Trophoblast cell (in vitro differentiated cells and primary cell): Measurements from ENCODE around the gene CAMK1D.

ENCODE experiments used
- DNase-seq, 2 donors: peaks; one replicate each; pipeline ENCODE4 v3.0.0-alpha.2; 2016
- H2AFZ ChIP-seq: 2 replicates; pipeline ENCODE4 v1.6.1; 2013; ENCODE audit warnings: low read length, moderate library complexity, mild to moderate bottlenecking; ENCODE audit not compliant: insufficient read depth, poor library complexity
- H2AK5ac ChIP-seq: 2 replicates; pipeline ENCODE4 v1.6.1; 2013; ENCODE audit warnings: mild to moderate bottlenecking, low read length
- H2BK120ac ChIP-seq: 2 replicates; pipeline ENCODE4 v1.6.1; 2013; ENCODE audit warnings: low read length, mild to moderate bottlenecking, moderate library complexity; ENCODE audit not compliant: insufficient read depth, poor library complexity
- H2BK12ac ChIP-seq: 2 replicates; pipeline ENCODE4 v1.6.1; 2013; ENCODE audit warnings: mild to moderate bottlenecking, low read length, moderate library complexity
- H2BK5ac ChIP-seq: 2 replicates; pipeline ENCODE4 v1.6.1; 2013; ENCODE audit warnings: low read length, low read depth, moderate library complexity, mild to moderate bottlenecking; ENCODE audit not compliant: poor library complexity
- H3K14ac ChIP-seq: 2 replicates; pipeline ENCODE4 v1.6.1; 2013; ENCODE audit warnings: mild to moderate bottlenecking, low read length
- H3K18ac ChIP-seq: 2 replicates; pipeline ENCODE4 v1.6.1; 2013; ENCODE audit warnings: mild to moderate bottlenecking, low read length
- H3K23ac ChIP-seq: 2 replicates; pipeline ENCODE4 v1.6.1; 2013; ENCODE audit warnings: low read length
- H3K27ac ChIP-seq: 2 replicates; pipeline ENCODE4 v1.5.1; 2013; ENCODE audit warnings: low read depth, mild to moderate bottlenecking, inconsistent platforms, low read length, moderate library complexity
- H3K27me3 ChIP-seq: 2 replicates; pipeline ENCODE4 v1.6.1; 2013; ENCODE audit warnings: inconsistent platforms, mild to moderate bottlenecking, low read length, moderate library complexity; ENCODE audit not compliant: insufficient read depth
- H3K36me3 ChIP-seq, 2 experiments: 1 replicate in 1 of 2; 2 replicates in 1 of 2; pipeline ENCODE4 v1.6.1; 2013; ENCODE audit warnings: low read length in 2 of 2, mild to moderate bottlenecking in 2 of 2, moderate library complexity in 1 of 2; ENCODE audit not compliant: insufficient read depth in 2 of 2, control insufficient read depth in 1 of 2
- H3K4ac ChIP-seq: 2 replicates; pipeline ENCODE4 v1.6.1; 2013; ENCODE audit warnings: low read depth, mild to moderate bottlenecking, low read length, moderate library complexity
- H3K4me1 ChIP-seq, 2 experiments: 1 replicate in 1 of 2; 2 replicates in 1 of 2; pipeline ENCODE4 v1.6.1; 2013; ENCODE audit warnings: low read length in 2 of 2, mild to moderate bottlenecking in 2 of 2, moderate library complexity in 1 of 2; ENCODE audit not compliant: insufficient read depth in 2 of 2, control insufficient read depth in 1 of 2
- H3K4me2 ChIP-seq: 2 replicates; pipeline ENCODE4 v1.6.1; 2013; ENCODE audit warnings: inconsistent platforms, mild to moderate bottlenecking, low read length, moderate library complexity
- H3K4me3 ChIP-seq: 2 replicates; pipeline ENCODE4 v1.5.1; 2013; ENCODE audit warnings: mild to moderate bottlenecking, low read depth, low read length, inconsistent platforms
- H3K79me1 ChIP-seq: one replicate; pipeline ENCODE4 v1.6.1; 2013; ENCODE audit warnings: low read length
- H3K79me2 ChIP-seq: 2 replicates; pipeline ENCODE4 v1.6.1; 2013; ENCODE audit warnings: low read length, mild to moderate bottlenecking; ENCODE audit not compliant: control insufficient read depth, insufficient read depth, poor library complexity
- H3K9ac ChIP-seq: 2 replicates; pipeline ENCODE4 v1.6.1; 2013; ENCODE audit warnings: mild to moderate bottlenecking, low read length
- H3K9me3 ChIP-seq: 2 replicates; pipeline ENCODE4 v1.6.1; 2013; ENCODE audit warnings: low read depth, mild to moderate bottlenecking, control low read depth, inconsistent platforms, low read length; ENCODE audit not compliant: insufficient read depth
- H4K12ac ChIP-seq: 2 replicates; pipeline ENCODE4 v1.6.1; 2013; ENCODE audit warnings: low read depth, mild to moderate bottlenecking, low read length, moderate library complexity
- H4K8ac ChIP-seq: 2 replicates; pipeline ENCODE4 v1.6.1; 2013; ENCODE audit warnings: low read depth, mild to moderate bottlenecking, low read length, moderate library complexity
- H4K91ac ChIP-seq: one replicate; pipeline ENCODE4 v1.6.1; 2013; ENCODE audit warnings: low read depth, mild to moderate bottlenecking, low read length, moderate library complexity
- WGBS: extraction: QIAGEN DNeasy Blood & Tissue Kit; methylation state at CpG from one replicate; pipeline ENCODE4 v1.1.7; 2013; ENCODE audit warnings: missing lambda C conversion rate; ENCODE audit not compliant: insufficient read length, insufficient coverage; ENCODE audit errors: extremely low coverage; 5-methylcytosine and 5-hydroxymethylcytosine counted together

Gene CAMK1D

DNA sequence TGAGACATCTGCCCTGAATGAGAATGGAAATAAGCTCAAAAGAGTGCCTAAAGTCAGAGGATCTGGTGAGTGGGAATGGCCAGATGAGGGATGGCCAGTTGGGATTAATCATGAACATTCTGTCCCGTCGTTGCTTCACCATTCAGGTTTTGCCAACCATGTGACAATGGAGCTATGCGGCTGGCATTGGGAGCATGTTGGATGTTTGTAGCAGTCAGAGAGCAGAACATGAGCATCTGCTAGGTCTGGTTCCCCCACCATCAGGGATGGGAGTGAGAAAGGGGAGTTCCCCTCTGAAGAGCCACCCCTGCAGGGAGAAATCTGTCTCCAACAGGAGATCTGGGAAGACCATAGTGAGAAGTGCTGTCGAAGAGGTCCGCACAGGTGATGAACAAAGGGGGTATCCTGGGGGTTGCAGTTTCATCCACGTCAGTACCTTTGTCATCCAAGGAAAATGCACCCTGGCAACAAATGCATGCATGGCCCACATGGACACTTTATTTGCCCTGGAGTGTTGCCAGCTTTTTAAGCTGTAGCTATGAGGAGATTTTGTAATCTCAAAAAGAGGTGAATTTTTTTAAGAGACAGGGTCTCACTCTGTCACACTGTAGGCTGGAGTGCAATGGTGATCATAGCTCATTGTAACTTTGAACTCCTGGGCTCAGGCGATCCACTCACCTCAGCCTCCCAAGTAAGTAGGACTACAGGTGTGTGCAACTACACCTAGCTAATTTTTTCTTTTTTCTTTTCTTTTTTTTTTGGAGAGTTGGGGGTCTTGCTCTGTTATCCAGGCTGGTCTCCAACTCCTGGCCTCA is 190.2 kb downstream of the CAMK1D start:
- WGBS: no CpG with 5 or more reads among the region's 7 CpGs
- peaks cover 0 to 5% of the 10 kb centered on the region in 2 experiments for H3K4me1 ChIP-seq

DNA sequence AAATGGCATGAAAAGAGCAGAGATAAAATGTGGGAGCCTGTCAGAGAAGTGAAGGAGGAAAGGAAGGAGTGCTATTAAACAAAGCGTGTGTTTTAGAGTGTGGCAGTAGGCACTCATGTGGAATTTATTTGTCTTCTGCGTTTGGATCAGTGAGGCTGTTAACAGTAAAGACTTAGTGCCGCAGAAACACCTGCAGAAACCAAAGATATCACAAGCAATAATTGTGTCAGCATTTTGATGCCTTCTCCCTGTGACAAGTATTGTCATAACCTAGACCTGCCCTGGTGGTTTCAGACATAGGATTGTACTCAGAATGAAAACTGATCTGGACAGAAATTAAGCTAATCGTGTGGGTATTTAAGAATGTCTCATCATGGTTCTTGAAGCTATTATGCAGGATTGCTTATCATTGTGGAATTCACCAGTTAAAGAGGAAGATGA is 191.0 kb downstream of the CAMK1D start:
- no peak overlapping the region for H3K4me3 ChIP-seq
- no peak overlapping the region for H4K91ac ChIP-seq
- H3K27ac ChIP-seq: no peak overlapping the region
- no peak overlapping the region for H2AK5ac ChIP-seq
- no peak overlapping the region for H2AFZ ChIP-seq
- no peak overlapping the region for H3K4ac ChIP-seq
- no peaks in the 10 kb centered on the region for H3K79me1 ChIP-seq
- no CpG with 5 or more reads among the region's 4 CpGs for WGBS
- no peak for DNase-seq
- H3K36me3 ChIP-seq: no peaks in the 10 kb centered on the region
- no peaks in the 10 kb centered on the region for H3K79me2 ChIP-seq
- H3K4me2 ChIP-seq: no peak overlapping the region
- no peak overlapping the region for H4K8ac ChIP-seq
- no peak overlapping the region for H2BK120ac ChIP-seq
- H3K9me3 ChIP-seq: no peaks in the 10 kb centered on the region
- H3K9ac ChIP-seq: no peak overlapping the region
- no peak overlapping the region for H3K14ac ChIP-seq
- H2BK12ac ChIP-seq: no peak overlapping the region
- H4K12ac ChIP-seq: no peak overlapping the region
- H3K4me1 ChIP-seq: no peaks in the 10 kb centered on the region
- no peak overlapping the region for H2BK5ac ChIP-seq
- no peak overlapping the region for H3K18ac ChIP-seq
- no peak overlapping the region for H3K23ac ChIP-seq
- H3K27me3 ChIP-seq: no peaks in the 10 kb centered on the region

More for the DNA sequence above, 190.2 kb downstream of the CAMK1D start:
- H2BK5ac ChIP-seq: no peak overlapping the region
- H3K14ac ChIP-seq: no peak overlapping the region
- H3K79me2 ChIP-seq: no peaks in the 10 kb centered on the region
- no peak overlapping the region for H2AFZ ChIP-seq
- no peak overlapping the region for H3K9ac ChIP-seq
- no peaks in the 10 kb centered on the region for H3K36me3 ChIP-seq
- no peak overlapping the region for H3K4me3 ChIP-seq
- H3K9me3 ChIP-seq: peaks cover 2% of the 10 kb centered on the region
- H3K27ac ChIP-seq: no peak overlapping the region
- no peak overlapping the region for H2BK120ac ChIP-seq
- H3K4me2 ChIP-seq: no peak overlapping the region
- H2BK12ac ChIP-seq: no peak overlapping the region
- DNase-seq: no peak
- H3K79me1 ChIP-seq: no peaks in the 10 kb centered on the region
- no peaks in the 10 kb centered on the region for H3K27me3 ChIP-seq
- H4K8ac ChIP-seq: no peak overlapping the region
- no peak overlapping the region for H3K18ac ChIP-seq
- H3K4ac ChIP-seq: no peak overlapping the region
- H3K23ac ChIP-seq: no peak overlapping the region
- no peak overlapping the region for H4K12ac ChIP-seq
- H4K91ac ChIP-seq: no peak overlapping the region
- no peak overlapping the region for H2AK5ac ChIP-seq

DNA sequence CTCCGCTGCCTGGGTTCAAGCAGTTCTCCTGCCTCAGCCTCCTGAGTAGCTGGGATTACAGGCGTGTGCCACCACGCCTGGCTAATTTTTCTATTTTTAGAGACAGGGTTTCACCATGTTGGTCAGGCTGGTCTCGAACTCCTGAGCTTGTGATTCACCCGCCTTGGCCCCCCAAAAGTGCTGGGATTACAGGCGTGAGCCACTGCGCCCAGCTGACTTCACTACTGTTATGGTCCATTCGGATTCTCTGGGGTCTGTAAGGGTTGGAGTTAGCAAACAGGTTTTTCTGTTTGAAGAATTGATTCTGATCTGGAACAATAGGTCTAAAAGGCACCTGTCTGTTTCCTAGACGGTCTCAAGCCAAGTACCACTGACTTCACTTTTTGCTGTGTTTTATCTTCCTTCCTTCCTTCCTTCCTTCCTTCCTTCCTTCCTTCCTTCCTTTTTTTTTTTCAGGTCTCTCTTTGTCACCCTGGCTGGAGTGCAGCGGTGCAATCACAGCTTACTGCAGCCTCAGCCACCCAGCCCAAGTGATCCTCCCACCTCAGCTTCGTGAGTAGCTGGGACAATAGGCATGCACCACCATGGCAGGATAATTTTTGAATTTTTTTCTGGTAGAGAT is 192.2 kb downstream of the CAMK1D start:
- no peak overlapping the region for H3K14ac ChIP-seq
- no peak overlapping the region for H3K18ac ChIP-seq
- no peaks in the 10 kb centered on the region for H3K4me1 ChIP-seq
- H3K23ac ChIP-seq: no peak overlapping the region
- no CpG with 5 or more reads among the region's 11 CpGs for WGBS
- H2AK5ac ChIP-seq: no peak overlapping the region
- no peaks in the 10 kb centered on the region for H3K27me3 ChIP-seq
- no peak overlapping the region for H3K9ac ChIP-seq
- H3K79me1 ChIP-seq: no peaks in the 10 kb centered on the region
- H2BK12ac ChIP-seq: no peak overlapping the region
- H2BK5ac ChIP-seq: no peak overlapping the region
- no peak overlapping the region for H2AFZ ChIP-seq
- H3K79me2 ChIP-seq: no peaks in the 10 kb centered on the region
- no peak overlapping the region for H4K91ac ChIP-seq
- no peak overlapping the region for H3K4me3 ChIP-seq
- H3K4ac ChIP-seq: no peak overlapping the region
- H4K12ac ChIP-seq: no peak overlapping the region
- no peak overlapping the region for H4K8ac ChIP-seq
- H3K9me3 ChIP-seq: no peaks in the 10 kb centered on the region
- H3K27ac ChIP-seq: no peak overlapping the region
- DNase-seq: no peak
- H3K36me3 ChIP-seq: no peaks in the 10 kb centered on the region
- H2BK120ac ChIP-seq: no peak overlapping the region
- no peak overlapping the region for H3K4me2 ChIP-seq

DNA sequence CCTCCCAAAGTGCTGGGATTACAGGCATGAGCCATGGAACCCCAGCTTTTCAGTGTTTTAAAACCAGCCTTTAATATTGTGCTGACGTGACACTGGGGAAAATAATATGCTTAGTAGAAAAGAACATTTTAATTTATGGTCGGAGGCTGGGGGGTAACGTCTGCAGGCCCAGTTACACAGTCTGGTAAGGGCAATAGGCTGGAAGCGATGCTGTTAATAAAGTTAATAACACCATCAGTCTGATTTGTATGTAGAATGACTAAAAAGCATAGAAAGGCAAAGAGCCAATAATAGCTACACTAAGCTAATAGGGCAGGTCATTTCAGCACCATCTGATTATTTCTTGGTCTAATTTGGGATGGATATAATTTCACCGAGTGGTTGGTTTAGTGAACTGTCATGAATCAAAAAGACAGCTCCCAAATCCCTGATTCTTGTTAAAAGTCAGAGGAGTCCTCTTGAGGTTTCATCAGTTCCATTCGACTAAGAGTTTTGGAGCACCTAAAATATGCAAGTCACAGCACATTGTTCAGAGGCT is 192.9 kb downstream of the CAMK1D start:
- Histone ChIP-seq H3K4me2 (no peak overlapping the region), H2BK120ac (no peak overlapping the region), H4K91ac (no peak overlapping the region), H2BK5ac (no peak overlapping the region), H3K27me3 (no peaks in the 10 kb centered on the region), H3K4me3 (no peak overlapping the region), H4K12ac (no peak overlapping the region), H3K36me3 (no peaks in the 10 kb centered on the region), H3K4me1 (no peaks in the 10 kb centered on the region), H3K9me3 (no peaks in the 10 kb centered on the region), H4K8ac (no peak overlapping the region), H2AK5ac (no peak overlapping the region), H3K18ac (no peak overlapping the region), H3K14ac (no peak overlapping the region), H3K79me2 (no peaks in the 10 kb centered on the region), H3K23ac (no peak overlapping the region), H3K27ac (no peak overlapping the region), H2BK12ac (no peak overlapping the region), H2AFZ (no peak overlapping the region), H3K4ac (no peak overlapping the region), H3K9ac (no peak overlapping the region), H3K79me1 (no peaks in the 10 kb centered on the region)
- no peak for DNase-seq
- no CpG with 5 or more reads among the region's 6 CpGs for WGBS
